K562 (cell line): ENCODE data around the gene IGF2R. TPM values are rescaled to one million over a fixed set of nuclear protein-coding genes. Genes with fewer than 3 reads are reported as not detected.

ENCODE experiments used
- CEBPG ChIP-seq, 3 experiments: fragments of 200-800 bp in 1 of 3; sonication (Bioruptor generic) in 1 of 3; sonication (generic) in 1 of 3; formaldehyde crosslinking in 1 of 3; IDR thresholded peaks in 2 of 3; conservative IDR thresholded peaks in 1 of 3; 2 replicates each; pipeline versions ENCODE4 v1.6.1 to v1.8.0; 2016 to 2022; ENCODE audit warnings: missing compliant biosample characterization in 2 of 3, missing genetic modification characterization in 2 of 3, mild to moderate bottlenecking in 1 of 3, missing genetic modification reagents in 1 of 3
- DACH1 ChIP-seq: fragments of 450-650 bp; IDR thresholded peaks from 2 replicates; pipeline ENCODE4 v1.6.1; 2018; ENCODE audit not compliant: partially characterized antibody
- EHMT2 ChIP-seq: fragments of 450-650 bp; IDR thresholded peaks from 2 replicates; pipeline ENCODE4 v1.6.1; 2018; ENCODE audit warnings: antibody characterized with exemption
- GTF2A2 ChIP-seq: IDR thresholded peaks from 2 replicates; pipeline ENCODE4 v1.6.1; 2016; ENCODE audit warnings: mild to moderate bottlenecking, missing genetic modification characterization, missing compliant biosample characterization
- KLF1 ChIP-seq: fragments of 450-650 bp; IDR thresholded peaks from 2 replicates; pipeline ENCODE4 v1.6.1; 2016; ENCODE audit warnings: missing genetic modification characterization, missing compliant biosample characterization
- PCBP1 ChIP-seq: fragments of 200-400 bp; formaldehyde crosslinking; IDR thresholded peaks from 2 replicates; pipeline ENCODE4 v1.6.1; 2018; ENCODE audit warnings: mild to moderate bottlenecking, low read depth, low read length; ENCODE audit not compliant: poor library complexity, severe bottlenecking
- PHB2 ChIP-seq: fragments of 450-650 bp; IDR thresholded peaks from 2 replicates; pipeline ENCODE4 v1.6.1; 2017; ENCODE audit warnings: low read depth
- PHTF2 ChIP-seq: fragments of 250-450 bp; sonication (Bioruptor Pico); IDR thresholded peaks from 2 replicates; pipeline ENCODE4 v1.5.0; 2021; ENCODE audit warnings: mild to moderate bottlenecking
- ZBTB1 ChIP-seq: sonication (generic); formaldehyde crosslinking; IDR thresholded peaks from 2 replicates; pipeline ENCODE4 v1.8.1; 2023; ENCODE audit warnings: missing genetic modification reagents, low read depth, mild to moderate bottlenecking, borderline replicate concordance
- ZFP1 ChIP-seq: fragments of 450-650 bp; formaldehyde crosslinking; IDR thresholded peaks from 2 replicates; pipeline ENCODE4 v1.4.0; 2020; ENCODE audit warnings: mild to moderate bottlenecking, mixed read lengths
- ZNF77 ChIP-seq: fragments of 250-450 bp; sonication (Bioruptor Pico); IDR thresholded peaks from 2 replicates; pipeline ENCODE4 v1.5.0; 2020
- polyA plus RNA-seq, 8 experiments: library from polyadenylated mRNA; depleted of rRNA in 4 of 8; stranded (reverse) in 5 of 8; unstranded in 3 of 8; fragments of >200 nt; fragmentation: Nextera tagmentation in 2 of 8; fragmentation: Illumina TruSeq in 1 of 8; extraction: Ambion mirVana in 2 of 8; extraction: Trizol in 1 of 8; gene quantifications; 2 replicates each; pipeline versions ENCODE4 v1.2.1 to v1.2.3, GENCODE V29; 2011 to 2014; ENCODE audit warnings: inconsistent platforms in 1 of 8, missing spikeins in 1 of 8
- total RNA-seq, 7 experiments: library from RNA; depleted of rRNA in 6 of 7; stranded (reverse); fragments of >200 nt in 6 of 7; fragmentation: Illumina TruSeq in 2 of 7; extraction: Trizol in 2 of 7; gene quantifications; 2 replicates each; pipeline versions ENCODE4 v1.2.1 to v1.2.3, GENCODE V29; 2011 to 2021; ENCODE audit warnings: low replicate concordance in 1 of 7
- TF ChIP-seq, protein P1 (sequence below): fragments of 450-650 bp; IDR thresholded peaks from 2 replicates; pipeline ENCODE4 v1.6.1; 2017; ENCODE audit warnings: antibody characterized with exemption
- TF ChIP-seq, protein P2 (sequence below): fragments of 450-650 bp; formaldehyde crosslinking; conservative IDR thresholded peaks from 2 replicates; pipeline ENCODE4 v1.4.0; 2022; ENCODE audit warnings: mild to moderate bottlenecking, missing genetic modification characterization
- TF ChIP-seq, protein P3 (sequence below): sonication (generic); formaldehyde crosslinking; IDR thresholded peaks from 2 replicates; pipeline ENCODE4 v1.9.0; 2022; ENCODE audit warnings: mild to moderate bottlenecking, missing genetic modification reagents

The IGF2R gene
- total and polyA plus RNA-seq, 9 of the 15 experiments (the other 6 are each of a cell fraction or from before 2014, with no cell fraction given), result 3.5 to 92.3 (median 34.5) TPM

DNA sequence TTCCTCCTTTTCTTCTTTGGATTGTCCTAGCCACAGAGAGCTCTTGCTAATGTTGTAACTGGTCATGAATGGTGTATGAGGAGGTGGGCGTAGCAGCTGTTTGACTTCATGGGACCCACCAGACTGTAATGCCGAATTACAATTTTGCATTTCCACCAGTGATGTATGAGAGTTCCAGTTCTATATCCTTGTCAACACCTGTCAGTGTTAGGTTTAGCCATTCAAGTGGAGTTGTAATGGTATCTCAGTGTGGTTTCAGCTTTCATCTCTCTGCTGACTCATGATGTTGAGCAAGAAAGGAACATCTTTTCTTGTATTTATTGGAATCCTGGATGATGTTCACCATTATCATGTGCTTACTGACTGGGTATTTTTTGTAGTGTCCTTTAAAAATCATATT, 5.1 kb downstream of the IGF2R start (continued):
- TF ChIP-seq PCBP1 (no peak), CEBPG (CRISPR knock-in tag; IDR thresholded peaks at IDR 0.05) (peak; percentile 91), CEBPG (tag; conservative IDR thresholded peaks at IDR 0.05 in 1 of 2, IDR thresholded peaks at IDR 0.05 in 1 of 2) (peak; percentile 91 to 97), GTF2A2 (tag) (no peak), EHMT2 (peak; percentile 88), ZFP1 (CRISPR knock-in tag) (no peak), ZBTB1 (CRISPR knock-in tag) (no peak), DACH1 (peak; percentile 74), PHB2 (no peak), ZNF77 (CRISPR knock-in tag) (no peak), KLF1 (tag) (no peak), PHTF2 (CRISPR knock-in tag) (no peak)
- TF ChIP-seq, protein P1, sequence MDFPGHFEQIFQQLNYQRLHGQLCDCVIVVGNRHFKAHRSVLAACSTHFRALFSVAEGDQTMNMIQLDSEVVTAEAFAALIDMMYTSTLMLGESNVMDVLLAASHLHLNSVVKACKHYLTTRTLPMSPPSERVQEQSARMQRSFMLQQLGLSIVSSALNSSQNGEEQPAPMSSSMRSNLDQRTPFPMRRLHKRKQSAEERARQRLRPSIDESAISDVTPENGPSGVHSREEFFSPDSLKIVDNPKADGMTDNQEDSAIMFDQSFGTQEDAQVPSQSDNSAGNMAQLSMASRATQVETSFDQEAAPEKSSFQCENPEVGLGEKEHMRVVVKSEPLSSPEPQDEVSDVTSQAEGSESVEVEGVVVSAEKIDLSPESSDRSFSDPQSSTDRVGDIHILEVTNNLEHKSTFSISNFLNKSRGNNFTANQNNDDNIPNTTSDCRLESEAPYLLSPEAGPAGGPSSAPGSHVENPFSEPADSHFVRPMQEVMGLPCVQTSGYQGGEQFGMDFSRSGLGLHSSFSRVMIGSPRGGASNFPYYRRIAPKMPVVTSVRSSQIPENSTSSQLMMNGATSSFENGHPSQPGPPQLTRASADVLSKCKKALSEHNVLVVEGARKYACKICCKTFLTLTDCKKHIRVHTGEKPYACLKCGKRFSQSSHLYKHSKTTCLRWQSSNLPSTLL, result no peak
- TF ChIP-seq, protein P2, sequence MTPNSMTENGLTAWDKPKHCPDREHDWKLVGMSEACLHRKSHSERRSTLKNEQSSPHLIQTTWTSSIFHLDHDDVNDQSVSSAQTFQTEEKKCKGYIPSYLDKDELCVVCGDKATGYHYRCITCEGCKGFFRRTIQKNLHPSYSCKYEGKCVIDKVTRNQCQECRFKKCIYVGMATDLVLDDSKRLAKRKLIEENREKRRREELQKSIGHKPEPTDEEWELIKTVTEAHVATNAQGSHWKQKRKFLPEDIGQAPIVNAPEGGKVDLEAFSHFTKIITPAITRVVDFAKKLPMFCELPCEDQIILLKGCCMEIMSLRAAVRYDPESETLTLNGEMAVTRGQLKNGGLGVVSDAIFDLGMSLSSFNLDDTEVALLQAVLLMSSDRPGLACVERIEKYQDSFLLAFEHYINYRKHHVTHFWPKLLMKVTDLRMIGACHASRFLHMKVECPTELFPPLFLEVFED (CRISPR knock-in tag), result no peak
- TF ChIP-seq, protein P3, sequence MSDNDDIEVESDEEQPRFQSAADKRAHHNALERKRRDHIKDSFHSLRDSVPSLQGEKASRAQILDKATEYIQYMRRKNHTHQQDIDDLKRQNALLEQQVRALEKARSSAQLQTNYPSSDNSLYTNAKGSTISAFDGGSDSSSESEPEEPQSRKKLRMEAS (CRISPR knock-in tag), result no peak
